NK-92 (cell line): ENCODE measurements around the gene HRC.

Source experiments
- DNase-seq: peaks from one replicate; lab custom pipeline; 2025; ENCODE audit not compliant: unreplicated experiment; lab: John Stamatoyannopoulos, UW

Gene HRC

DNA sequence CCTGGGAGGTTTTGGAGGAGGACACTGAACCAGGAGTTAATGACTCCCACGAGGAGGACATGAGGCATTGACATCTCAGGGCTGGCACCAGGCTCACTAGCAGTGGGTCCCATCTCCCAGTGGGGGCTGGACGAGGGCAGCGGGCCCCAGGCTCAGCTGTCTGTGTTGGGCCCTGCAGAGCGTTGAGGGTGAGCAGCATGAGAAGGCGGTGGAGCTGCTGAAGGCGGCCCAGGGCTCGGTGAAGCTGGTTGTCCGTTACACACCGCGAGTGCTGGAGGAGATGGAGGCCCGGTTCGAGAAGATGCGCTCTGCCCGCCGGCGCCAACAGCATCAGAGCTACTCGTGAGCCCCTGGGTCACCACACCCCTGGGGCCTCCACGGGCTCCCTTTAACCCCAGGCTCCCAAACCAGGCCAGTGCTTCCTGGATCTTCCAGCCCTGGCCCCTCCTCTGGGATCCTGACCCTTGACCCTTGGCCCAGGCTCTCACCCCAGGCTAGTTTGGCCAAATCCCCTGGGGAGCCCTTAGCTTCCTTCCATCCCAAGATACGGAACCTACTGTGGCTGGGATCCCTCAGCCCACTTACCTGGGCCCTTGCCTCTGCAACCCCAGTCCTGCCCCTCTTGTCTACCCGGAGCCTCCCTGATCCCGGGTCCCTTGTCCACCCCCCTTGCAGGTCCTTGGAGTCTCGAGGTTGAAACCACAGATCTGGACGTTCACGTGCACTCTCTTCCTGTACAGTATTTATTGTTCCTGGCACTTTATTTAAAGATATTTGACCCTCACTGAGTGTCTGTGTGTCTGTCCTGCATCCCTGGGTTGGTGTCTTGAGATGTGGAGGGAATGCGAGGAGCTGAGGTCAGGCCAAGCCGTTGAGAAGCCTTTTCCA lies 37.3 kb downstream of the HRC start:
- DNase-seq: no peak

DNA sequence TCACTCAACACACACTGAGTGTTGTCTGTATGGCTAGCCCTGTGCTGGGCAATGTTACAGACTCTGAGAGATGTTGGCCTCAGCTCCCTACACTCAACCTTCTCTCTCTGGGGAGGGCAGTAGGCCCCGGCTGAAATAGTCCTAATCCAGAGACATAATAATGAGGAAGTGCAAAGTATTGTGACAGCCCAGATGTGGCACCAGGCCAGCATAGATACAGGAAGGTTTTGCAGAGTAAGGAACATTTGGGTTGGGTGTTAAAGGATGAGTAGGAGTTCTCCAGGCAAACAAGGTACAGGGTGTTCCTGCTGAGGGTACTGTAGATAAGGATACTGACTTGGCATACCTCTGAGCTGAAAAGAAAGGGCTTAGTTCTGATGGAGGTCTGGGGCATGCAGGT lies 38.7 kb downstream of the HRC start:
- DNase-seq: no peak

DNA sequence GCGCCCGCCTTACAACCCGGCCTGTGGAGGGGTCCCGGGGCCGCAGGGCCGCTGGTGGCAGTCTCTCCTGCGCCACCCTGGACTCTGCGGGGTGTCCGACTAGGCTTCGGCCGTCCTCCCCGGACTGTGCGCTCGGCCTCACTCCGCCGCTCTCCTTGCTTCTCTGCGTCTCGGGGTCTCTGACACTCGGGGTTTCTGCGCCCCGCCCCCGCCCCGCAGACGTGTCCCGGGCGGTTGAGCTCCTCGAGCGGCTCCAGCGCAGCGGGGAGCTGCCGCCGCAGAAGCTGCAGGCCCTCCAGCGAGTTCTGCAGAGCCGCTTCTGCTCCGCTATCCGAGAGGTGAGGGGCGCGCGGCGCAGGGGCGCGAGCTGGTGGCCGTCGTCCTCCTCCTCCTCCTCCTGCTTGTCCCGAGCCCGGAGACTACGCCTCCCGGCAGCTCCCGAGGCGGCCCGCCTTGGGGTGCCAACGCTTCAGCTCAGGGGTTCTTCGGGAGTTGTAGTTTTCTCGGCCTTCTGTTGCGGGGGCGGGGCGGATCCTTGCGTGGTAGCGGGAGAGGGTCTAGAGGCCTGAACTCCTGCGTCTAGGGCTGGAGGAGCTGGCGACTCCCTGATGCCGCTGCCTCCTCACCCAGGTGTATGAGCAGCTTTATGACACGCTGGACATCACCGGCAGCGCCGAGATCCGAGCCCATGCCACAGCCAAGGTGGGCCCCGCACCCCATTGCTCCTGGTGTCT lies 40.4 kb downstream of the HRC start:
- no peak for DNase-seq

DNA sequence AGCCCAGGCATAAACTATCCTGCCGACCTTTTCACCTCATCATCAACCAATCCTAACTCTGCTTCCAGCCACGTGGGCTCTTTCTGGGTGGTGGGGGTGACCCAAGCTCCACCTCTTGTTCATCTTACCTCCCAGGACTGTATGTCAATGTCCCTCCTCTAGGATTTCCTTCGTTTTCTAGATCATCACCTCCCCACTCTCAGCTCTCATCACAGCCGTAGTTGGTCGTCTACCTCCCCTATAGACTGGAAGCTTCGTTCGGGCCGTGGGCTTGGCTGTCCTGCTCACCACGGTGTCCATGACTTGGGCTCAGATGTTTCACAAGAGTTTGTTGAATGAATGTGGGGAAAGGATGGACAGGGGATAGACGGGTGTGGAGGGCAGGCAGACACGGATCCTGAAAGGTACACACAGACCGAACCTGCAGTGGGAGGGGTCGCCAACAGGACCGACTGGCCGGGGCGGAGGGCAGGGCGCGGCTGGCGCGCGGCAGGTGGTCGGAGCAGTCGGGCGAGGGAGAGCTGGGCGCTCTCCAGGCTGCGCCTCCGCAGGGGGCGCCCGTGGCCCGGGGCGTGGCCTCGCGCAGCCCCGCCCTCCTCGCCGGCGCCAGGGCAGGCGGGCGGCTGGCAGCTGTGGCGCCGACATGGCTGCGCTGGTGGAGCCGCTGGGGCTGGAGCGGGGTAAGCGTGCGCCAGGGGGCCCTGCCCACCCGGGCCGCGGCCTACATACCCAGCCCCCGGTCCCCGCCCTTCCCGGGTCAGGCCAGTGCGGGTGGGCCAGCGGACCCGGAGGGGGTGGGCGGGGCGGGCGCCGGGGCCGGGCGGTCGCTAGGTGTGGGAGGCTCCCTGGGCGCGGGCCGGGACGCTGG lies 41.2 kb downstream of the HRC start, which contains the start of gene LIN7B:
Gene LIN7B (plus strand): TSS at position 609 of the 868 bp plus-strand sequence. CDS start 35 bp downstream, at position 644.
- no peak for DNase-seq

DNA sequence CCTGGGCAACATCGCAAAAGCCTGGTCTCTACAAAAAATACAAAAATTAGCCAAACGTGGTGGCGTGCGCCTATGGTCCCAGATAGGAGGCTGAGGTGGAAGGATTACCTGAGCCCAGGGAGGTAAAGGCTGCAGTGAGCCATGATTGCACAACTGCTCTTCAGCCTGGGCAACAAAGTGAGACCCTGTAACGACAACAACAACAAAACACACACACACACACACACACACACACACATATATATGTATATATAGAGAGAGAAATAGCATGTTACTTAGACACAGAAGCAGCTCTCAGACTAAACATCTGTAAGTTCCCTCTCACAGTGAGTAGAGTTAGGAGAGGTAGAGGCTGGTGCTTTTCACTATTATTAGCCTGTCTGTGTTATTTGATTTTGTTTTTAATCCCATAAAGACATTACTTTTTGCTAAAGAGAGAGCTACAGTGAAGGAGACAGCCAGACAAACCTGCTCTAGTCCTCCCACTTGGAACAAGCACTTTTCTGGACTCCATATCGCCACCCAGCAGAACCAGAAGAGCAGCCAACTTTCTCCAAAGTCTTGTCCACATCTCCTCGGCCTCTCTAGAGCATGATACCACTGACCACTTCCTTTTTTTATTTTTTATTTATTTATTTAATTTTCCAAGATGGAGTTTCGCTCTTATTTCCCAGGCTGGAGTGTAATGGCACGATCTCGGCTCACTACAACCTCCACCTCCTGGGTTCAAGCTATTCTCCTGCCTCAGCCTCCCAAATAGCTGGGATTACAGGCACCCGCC lies 43.8 kb downstream of the HRC start:
- DNase-seq: no peak

DNA sequence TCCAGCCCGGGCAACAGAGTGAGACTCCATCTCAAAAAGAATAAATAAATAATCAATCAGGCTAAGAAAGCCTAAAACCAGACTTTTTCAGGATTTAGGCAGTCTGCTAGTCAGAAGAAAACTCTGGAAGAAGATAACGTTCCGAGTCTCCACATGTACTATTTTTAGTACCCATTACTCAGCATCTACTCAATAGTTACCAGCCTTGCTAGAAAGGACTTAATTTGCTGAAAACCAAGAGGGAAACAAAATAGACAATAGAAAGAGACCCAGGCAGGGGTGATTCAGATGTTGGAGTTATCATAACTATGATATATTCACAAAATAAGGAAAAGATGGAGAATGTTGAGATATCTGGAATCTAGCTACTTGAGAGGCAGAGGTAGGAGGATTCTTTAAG lies 44.6 kb downstream of the HRC start:
- DNase-seq: no peak

DNA sequence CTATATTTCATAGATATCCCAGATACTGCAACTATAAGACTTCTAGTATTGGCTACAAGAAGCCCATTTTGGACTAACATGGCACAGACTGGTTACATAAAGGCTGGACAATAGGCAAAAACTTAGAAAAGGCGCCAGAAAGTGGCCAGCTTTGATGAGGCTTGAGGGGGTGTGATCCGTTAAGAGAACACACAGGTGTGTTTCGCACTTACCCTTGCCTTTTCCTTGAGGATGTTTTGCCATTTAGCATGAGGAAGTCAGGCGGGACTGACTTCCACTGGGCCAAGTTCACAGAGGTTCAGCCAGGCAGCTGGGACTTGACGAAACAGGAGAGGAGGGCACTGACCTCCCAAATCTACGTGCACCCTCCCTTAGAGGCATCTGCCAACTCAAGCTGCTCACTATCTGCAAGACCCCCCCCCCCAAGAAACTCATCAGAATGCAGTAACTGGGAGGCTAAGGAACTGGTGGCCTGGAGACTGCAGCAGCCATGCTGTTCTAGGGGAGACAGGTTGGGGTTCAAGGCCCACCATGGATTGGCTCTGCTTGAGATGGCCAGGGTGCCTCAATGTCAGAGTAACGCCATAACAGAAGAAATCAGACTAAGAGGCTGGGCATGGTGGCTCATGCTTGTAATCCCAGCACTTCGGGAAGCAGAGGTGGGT lies 45.5 kb downstream of the HRC start:
- no peak for DNase-seq

DNA sequence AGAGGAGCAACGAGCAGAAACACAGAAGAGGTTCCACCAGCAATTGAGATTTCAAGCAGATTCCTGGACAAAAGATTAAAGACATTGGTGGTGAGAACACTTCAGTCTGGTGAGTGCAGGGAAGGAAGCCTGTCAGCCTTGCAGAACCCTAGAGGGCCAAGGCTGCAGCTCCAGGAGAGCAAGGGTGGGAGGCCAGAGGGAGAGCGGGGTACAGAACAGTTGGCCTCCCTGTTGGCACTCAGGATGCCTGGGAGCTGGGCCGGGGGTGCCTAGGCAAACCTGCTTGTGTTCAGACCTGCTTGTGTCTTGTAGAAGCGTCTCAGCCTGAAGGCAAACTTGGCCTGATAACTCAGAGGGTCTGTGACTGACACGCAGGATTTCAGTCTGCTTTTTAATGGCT lies 46.1 kb downstream of the HRC start:
- no peak for DNase-seq

DNA sequence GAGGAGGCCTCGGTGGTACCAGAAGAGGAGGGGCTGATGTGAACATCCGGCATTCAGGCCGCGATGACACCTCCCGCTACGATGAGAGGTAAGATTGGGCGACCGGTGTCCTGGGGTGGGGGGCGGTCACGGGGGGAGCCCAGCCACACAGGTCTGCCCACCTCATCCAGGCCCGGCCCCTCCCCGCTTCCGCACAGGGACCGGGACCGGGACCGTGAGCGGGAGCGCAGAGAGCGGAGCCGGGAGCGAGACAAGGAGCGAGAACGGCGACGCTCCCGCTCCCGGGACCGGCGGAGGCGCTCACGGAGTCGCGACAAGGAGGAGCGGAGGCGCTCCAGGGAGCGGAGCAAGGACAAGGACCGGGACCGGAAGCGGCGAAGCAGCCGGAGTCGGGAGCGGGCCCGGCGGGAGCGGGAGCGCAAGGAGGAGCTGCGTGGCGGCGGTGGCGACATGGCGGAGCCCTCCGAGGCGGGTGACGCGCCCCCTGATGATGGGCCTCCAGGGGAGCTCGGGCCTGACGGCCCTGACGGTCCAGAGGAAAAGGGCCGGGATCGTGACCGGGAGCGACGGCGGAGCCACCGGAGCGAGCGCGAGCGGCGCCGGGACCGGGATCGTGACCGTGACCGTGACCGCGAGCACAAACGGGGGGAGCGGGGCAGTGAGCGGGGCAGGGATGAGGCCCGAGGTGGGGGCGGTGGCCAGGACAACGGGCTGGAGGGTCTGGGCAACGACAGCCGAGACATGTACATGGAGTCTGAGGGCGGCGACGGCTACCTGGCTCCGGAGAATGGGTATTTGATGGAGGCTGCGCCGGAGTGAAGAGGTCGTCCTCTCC lies 47.4 kb downstream of the HRC start:
- no peak for DNase-seq

DNA sequence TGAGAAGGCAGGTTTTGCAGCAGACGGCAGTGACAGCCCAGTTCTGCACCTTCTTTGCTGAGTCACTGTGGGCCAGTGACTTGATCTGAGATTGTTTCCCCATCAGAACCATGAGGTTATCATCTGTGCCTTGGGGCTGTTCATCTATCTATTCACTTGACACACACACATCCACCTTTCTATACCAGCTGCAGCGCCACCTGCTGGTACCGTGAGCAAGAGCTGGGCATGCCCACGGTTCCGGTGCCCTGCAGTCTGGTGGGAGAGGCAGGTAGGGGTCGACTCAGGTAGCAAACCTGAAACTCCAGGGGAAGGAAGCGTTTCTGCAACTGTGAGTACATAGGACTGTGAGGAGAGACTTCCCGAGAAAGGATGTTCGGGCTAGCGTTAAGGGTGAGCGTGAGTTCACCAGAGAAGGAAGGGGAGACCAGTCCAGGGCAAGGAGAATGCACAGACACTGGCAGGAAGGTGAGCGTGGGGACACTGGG lies 48.5 kb downstream of the HRC start:
- DNase-seq: no peak

DNA sequence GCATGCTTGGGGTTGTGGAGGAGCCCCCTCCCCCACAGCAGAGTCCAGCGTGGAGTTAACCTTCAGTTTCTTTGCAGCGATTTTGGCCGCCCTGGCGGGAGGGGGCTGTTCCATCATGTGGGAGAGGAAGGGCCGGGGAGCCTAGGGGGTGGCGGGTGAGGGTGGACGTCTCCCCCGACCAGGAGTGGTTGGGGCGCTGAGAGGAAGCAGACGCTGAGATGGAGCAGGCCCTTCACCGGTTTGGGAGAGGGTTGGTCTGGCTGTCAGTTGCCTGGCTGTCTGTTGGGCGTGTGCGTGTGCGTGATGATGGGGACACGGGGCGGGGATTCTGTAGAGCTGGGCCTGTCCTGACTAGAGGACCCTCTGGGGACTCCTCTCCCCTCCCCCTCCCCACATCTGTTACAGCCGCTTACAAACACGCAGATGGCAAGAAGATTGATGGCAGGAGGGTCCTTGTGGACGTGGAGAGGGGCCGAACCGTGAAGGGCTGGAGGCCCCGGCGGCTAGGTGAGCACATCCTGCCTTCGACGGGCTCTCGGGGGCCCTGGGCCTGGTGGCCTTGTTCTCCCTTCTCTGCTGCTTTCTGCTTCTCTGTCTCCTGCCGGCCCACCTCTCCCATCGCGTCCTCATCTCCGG lies 50.8 kb downstream of the HRC start:
- DNase-seq: no peak

DNA sequence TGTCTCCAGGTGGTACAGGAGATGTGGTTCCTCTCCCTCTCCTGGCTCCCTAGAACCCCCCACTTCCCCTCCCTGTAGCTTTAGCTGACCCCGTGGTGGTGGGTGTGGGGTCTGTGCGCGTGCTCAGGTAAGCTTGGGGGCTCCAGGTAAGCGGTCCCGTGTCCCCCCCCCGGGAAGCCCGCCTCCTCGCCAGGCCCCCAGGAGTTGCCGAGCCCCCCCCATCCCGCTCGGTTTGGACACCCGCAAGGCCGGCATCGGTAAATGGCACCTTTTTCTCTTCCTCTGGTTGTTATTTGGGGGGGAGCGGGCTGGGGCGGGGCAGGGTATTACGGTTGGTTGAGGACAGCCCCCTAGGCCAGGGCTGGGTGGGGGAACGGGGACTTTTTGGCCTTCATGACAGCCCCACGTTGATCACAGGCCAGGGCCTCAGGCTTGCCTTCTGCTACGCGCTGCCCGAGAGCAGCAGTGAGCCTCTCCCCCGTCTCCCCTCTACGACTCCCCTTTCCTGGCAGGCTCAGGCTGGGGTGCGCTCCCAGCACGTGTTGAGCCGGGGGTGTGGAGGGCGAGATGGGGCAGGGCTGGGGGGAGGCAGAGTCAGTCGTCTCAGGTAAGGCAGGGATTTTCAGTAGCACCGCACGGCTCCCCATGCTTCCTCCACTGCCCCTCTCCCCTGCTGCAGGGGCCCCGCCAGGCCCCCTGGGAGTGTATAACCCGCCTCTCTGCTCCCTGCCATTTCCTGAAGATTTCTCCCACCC lies 51.7 kb downstream of the HRC start:
- DNase-seq: no peak

DNA sequence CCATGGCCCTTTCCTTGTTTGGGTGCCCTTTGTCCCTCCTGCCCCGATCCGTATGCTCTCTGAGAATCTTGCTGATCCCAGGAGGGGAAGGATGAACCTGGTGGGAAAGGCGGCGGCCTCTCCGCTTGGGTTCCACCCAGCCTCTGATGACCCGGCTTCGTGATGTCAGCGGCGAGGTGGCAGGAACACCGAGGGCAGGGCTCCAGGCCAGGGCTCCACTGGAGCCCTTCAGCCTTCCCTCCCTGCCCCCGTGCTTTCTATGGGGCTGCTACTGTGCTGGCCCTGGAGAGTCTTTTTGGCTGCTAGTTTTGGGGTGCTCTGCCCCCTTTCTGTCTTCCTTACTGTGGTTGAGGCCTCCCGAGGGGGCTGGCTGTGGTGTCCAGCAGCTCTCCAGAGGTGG lies 52.9 kb downstream of the HRC start:
- no peak for DNase-seq
